ENCODE results near the gene AGAP3. TPM values are rescaled to one million over a fixed set of nuclear protein-coding genes. Genes with fewer than 3 reads are reported as not detected.

The AGAP3 gene
- polyA plus RNA-seq, 1 of the 3 experiments (the other 2 are of a cell fraction) = 126 TPM

DNA sequence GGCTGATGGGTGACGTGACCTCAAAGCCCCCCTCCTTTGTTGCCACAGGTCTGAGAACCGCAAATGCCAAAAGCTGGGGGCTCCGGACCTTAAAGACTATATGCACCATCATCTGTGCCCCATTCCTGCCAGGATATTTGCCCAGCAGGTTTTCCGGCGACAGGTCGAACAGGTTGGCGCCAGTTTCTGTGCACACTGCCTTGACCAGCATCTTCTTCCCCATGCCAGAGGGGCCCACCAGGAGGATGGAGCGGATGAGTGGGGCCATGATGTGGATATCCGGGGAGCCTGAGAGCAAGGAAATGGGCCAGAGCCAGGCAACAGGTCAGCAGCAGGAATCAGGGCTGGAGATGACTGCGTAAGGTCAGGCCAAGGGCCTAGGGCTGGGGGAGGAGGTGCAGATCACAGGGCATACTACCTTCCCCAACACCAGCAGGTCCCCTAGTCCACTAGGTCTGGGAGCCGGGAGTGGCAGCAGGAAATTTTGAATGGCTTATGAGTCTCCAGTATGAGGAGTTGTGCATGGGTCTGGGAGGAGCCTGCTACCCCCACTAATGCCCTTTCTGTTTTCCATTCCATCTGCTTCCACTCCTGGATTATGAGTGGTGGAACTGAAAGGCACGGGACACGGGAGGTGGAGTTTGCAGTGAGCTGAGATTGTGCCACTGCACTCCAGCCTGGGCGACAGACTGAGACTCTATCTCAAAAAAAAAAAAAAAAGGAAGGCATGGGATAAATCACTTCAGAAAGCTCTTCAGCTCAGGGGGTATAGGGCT is 107.1 kb downstream of the AGAP3 start:
- H3K4me1 ChIP-seq (ENCODE audit: control insufficient read depth in 1 of 2, insufficient read depth in 2 of 2, low read depth in 1 of 2, low read length in 1 of 2) = no peaks in the 10 kb centered on the region
- WGBS (ENCODE audit: low lambda C conversion rate) = 75% methylated on average over 14 of the region's 14 CpGs
- H3K9ac ChIP-seq = no peak overlapping the region
- no peak overlapping the region for H3K4me3 ChIP-seq (ENCODE audit: low read depth in 2 of 2, low read length in 1 of 2)
- no peaks in the 10 kb centered on the region for H4K20me1 ChIP-seq (ENCODE audit: insufficient read depth)
- H3K27me3 ChIP-seq (ENCODE audit: insufficient read depth) = peaks cover 85% of the 10 kb centered on the region
- no peak overlapping the region for H2AFZ ChIP-seq (ENCODE audit: low read depth)
- H3K36me3 ChIP-seq (replicated peaks in 1 of 2; ENCODE audit: control insufficient read depth in 1 of 2, insufficient read depth in 2 of 2, low read length in 1 of 2) = no peaks in the 10 kb centered on the region
- H3K4me2 ChIP-seq = no peak overlapping the region
- no peaks in the 10 kb centered on the region for H3K9me2 ChIP-seq
- DNase-seq = no peak
- no peaks in the 10 kb centered on the region for H3K9me3 ChIP-seq
- ChIA-PET CTCF (interaction anchor here (1.1 kb wide), 1 partner anchor 14 kb away, joined by 3 read pairs; no protein-coding TSS in a partner anchor), POLR2A (interaction anchor here (0.6 kb wide), 1 partner anchor 26 kb away, joined by 3 read pairs; no protein-coding TSS in a partner anchor)
- H3K27ac ChIP-seq (ENCODE audit: low read depth in 2 of 2, low read length in 1 of 2) = no peak overlapping the region
- TF ChIP-seq SMC3 (IDR thresholded peaks at IDR 0.05; ENCODE audit: low read depth, low read length) = no peak
- no peak for TF ChIP-seq EP300 (IDR thresholded peaks at IDR 0.05; ENCODE audit: borderline replicate concordance in 1 of 2, low read depth in 1 of 2, low read length in 1 of 2)
- no peak for TF ChIP-seq RAD21 (IDR thresholded peaks at IDR 0.05; ENCODE audit: low read length)
- no peak for TF ChIP-seq SIN3A (IDR thresholded peaks at IDR 0.05; ENCODE audit: borderline replicate concordance, low read depth, low read length)
- TF ChIP-seq, protein P1, sequence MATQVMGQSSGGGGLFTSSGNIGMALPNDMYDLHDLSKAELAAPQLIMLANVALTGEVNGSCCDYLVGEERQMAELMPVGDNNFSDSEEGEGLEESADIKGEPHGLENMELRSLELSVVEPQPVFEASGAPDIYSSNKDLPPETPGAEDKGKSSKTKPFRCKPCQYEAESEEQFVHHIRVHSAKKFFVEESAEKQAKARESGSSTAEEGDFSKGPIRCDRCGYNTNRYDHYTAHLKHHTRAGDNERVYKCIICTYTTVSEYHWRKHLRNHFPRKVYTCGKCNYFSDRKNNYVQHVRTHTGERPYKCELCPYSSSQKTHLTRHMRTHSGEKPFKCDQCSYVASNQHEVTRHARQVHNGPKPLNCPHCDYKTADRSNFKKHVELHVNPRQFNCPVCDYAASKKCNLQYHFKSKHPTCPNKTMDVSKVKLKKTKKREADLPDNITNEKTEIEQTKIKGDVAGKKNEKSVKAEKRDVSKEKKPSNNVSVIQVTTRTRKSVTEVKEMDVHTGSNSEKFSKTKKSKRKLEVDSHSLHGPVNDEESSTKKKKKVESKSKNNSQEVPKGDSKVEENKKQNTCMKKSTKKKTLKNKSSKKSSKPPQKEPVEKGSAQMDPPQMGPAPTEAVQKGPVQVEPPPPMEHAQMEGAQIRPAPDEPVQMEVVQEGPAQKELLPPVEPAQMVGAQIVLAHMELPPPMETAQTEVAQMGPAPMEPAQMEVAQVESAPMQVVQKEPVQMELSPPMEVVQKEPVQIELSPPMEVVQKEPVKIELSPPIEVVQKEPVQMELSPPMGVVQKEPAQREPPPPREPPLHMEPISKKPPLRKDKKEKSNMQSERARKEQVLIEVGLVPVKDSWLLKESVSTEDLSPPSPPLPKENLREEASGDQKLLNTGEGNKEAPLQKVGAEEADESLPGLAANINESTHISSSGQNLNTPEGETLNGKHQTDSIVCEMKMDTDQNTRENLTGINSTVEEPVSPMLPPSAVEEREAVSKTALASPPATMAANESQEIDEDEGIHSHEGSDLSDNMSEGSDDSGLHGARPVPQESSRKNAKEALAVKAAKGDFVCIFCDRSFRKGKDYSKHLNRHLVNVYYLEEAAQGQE (IDR thresholded peaks at IDR 0.05; ENCODE audit: low read depth, low read length) = no peak
- no peak for TF ChIP-seq TCF12 (IDR thresholded peaks at IDR 0.05)
- TF ChIP-seq, protein P2, sequence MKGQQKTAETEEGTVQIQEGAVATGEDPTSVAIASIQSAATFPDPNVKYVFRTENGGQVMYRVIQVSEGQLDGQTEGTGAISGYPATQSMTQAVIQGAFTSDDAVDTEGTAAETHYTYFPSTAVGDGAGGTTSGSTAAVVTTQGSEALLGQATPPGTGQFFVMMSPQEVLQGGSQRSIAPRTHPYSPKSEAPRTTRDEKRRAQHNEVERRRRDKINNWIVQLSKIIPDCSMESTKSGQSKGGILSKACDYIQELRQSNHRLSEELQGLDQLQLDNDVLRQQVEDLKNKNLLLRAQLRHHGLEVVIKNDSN (IDR thresholded peaks at IDR 0.05; ENCODE audit: borderline replicate concordance, low read depth) = no peak
- H3K79me2 ChIP-seq (ENCODE audit: insufficient read depth) = no peaks in the 10 kb centered on the region
- no peaks in the 10 kb centered on the region for H3F3A ChIP-seq (replicated peaks; ENCODE audit: insufficient read depth)

Other genes with a start within 250 kb of the AGAP3 start
- gene AOC1, start 234.0 kb upstream of the AGAP3 start, polyA plus RNA-seq (2012; rRNA removed) = not detected in 2 replicates
- gene KCNH2, start 108.2 kb upstream of the AGAP3 start, polyA plus RNA-seq (2012; rRNA removed) = 2.2 and 6.4 TPM in 2 replicates
- 0.15 and 0.41 TPM in 2 replicates for gene NOS3, start 95.5 kb upstream of the AGAP3 start, polyA plus RNA-seq (2012; rRNA removed)
- 0.52 and 0.67 TPM in 2 replicates for gene ATG9B, start 62.0 kb upstream of the AGAP3 start, polyA plus RNA-seq (2012; rRNA removed)
- 36.0 and 38.3 TPM in 2 replicates for gene ABCB8, start 58.0 kb upstream of the AGAP3 start, polyA plus RNA-seq (2012; rRNA removed)
- 4.0 and 4.5 TPM in 2 replicates for gene ASIC3, start 37.9 kb upstream of the AGAP3 start, polyA plus RNA-seq (2012; rRNA removed)
- 123 and 125 TPM in 2 replicates for gene CDK5, start 28.6 kb upstream of the AGAP3 start, polyA plus RNA-seq (2012; rRNA removed)
- 123 and 167 TPM in 2 replicates for gene SLC4A2, start 26.9 kb upstream of the AGAP3 start, polyA plus RNA-seq (2012; rRNA removed)
- gene FASTK, start 5.7 kb upstream of the AGAP3 start, polyA plus RNA-seq (2012; rRNA removed) = 125 and 148 TPM in 2 replicates
- 37.8 and 60.6 TPM in 2 replicates for gene TMUB1, start 3.0 kb upstream of the AGAP3 start, polyA plus RNA-seq (2012; rRNA removed)
- gene GBX1, start 81.2 kb downstream of the AGAP3 start, polyA plus RNA-seq (2012; rRNA removed) = not detected in 2 replicates
- gene ASB10, start 100.8 kb downstream of the AGAP3 start, polyA plus RNA-seq (2012; rRNA removed) = not detected in 2 replicates
- not detected in 2 replicates for gene H2BK1, start 124.0 kb downstream of the AGAP3 start, polyA plus RNA-seq (2012; rRNA removed)
- 75.4 and 102 TPM in 2 replicates for gene ABCF2, start 140.7 kb downstream of the AGAP3 start, polyA plus RNA-seq (2012; rRNA removed)
- gene CHPF2, start 146.0 kb downstream of the AGAP3 start, polyA plus RNA-seq (2012; rRNA removed) = 60.4 and 68.6 TPM in 2 replicates
- 60.5 and 62.8 TPM in 2 replicates for gene SMARCD3, start 162.2 kb downstream of the AGAP3 start, polyA plus RNA-seq (2012; rRNA removed)

All from SK-N-SH (cell line).